ENCODE results near the gene EYA3. TPM values are rescaled to one million over a fixed set of nuclear protein-coding genes. Genes with fewer than 3 reads are reported as not detected.

The EYA3 gene
- total and polyA plus RNA-seq, 2 donors from 2014 or later = 10.2 to 32.0 TPM

GRCh38 chr1:27956761-27957160 lies 131.6 kb downstream of the EYA3 start:
- Histone ChIP-seq H3K4me3 (ENCODE audit: low read length in 3 of 3) (no peak overlapping the region), H3K36me3 (ENCODE audit: control insufficient read depth in 2 of 3, insufficient read depth in 3 of 3, low read length in 3 of 3) (no peaks in the 10 kb centered on the region), H3K27ac (ENCODE audit: low read depth in 2 of 2, low read length in 2 of 2) (no peak overlapping the region), H3K9me3 (ENCODE audit: control insufficient read depth in 2 of 3, insufficient read depth in 1 of 3, low read length in 3 of 3) (no peaks in the 10 kb centered on the region), H3K9ac (ENCODE audit: low read length in 3 of 3) (no peak overlapping the region), H3K27me3 (ENCODE audit: control insufficient read depth, insufficient read depth, low read length) (no peaks in the 10 kb centered on the region), H3K4me1 (ENCODE audit: control insufficient read depth in 2 of 3, insufficient read depth in 2 of 3, low read depth in 1 of 3, low read length in 3 of 3) (peaks cover 0 to 12% (median 0%) of the 10 kb centered on the region in 3 donors)
- TF ChIP-seq, protein P1, sequence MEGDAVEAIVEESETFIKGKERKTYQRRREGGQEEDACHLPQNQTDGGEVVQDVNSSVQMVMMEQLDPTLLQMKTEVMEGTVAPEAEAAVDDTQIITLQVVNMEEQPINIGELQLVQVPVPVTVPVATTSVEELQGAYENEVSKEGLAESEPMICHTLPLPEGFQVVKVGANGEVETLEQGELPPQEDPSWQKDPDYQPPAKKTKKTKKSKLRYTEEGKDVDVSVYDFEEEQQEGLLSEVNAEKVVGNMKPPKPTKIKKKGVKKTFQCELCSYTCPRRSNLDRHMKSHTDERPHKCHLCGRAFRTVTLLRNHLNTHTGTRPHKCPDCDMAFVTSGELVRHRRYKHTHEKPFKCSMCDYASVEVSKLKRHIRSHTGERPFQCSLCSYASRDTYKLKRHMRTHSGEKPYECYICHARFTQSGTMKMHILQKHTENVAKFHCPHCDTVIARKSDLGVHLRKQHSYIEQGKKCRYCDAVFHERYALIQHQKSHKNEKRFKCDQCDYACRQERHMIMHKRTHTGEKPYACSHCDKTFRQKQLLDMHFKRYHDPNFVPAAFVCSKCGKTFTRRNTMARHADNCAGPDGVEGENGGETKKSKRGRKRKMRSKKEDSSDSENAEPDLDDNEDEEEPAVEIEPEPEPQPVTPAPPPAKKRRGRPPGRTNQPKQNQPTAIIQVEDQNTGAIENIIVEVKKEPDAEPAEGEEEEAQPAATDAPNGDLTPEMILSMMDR (IDR thresholded peaks at IDR 0.05; ENCODE audit: borderline replicate concordance, extremely low read depth, insufficient read depth) = no peak
- intact Hi-C loops (cut with DNase I) = no loop called here
- DNase-seq (no peak), FAIRE-seq (no peak)

DNA sequence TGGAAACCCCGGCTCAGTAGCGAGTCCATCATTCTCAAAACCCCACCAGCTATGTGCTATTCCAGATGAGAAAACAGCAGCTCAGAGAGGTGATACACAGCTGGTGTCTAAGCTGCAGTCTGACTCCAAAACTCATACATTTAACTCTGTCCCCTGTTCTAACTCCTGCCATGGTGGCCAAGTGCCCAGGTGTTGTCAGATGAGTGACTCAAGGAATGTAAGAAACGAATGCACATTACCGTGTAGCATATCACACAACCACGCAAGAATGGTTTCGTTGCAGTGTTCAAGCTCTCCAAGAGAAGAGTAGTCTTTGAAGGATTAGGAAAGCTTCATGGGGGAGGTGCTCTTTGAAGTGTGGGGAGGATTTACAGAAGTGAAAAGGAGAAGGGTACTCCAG lies 133.3 kb downstream of the EYA3 start:
- intact Hi-C loops (cut with DNase I) = no loop called here
- no peaks in the 10 kb centered on the region for H3K9me3 ChIP-seq (ENCODE audit: control insufficient read depth in 2 of 3, insufficient read depth in 1 of 3, low read length in 3 of 3)
- H3K9ac ChIP-seq (ENCODE audit: low read length in 3 of 3) = no peak overlapping the region
- no peak overlapping the region for H3K27ac ChIP-seq (ENCODE audit: low read depth in 2 of 2, low read length in 2 of 2)
- no peaks in the 10 kb centered on the region for H3K4me1 ChIP-seq (ENCODE audit: control insufficient read depth in 2 of 3, insufficient read depth in 2 of 3, low read depth in 1 of 3, low read length in 3 of 3)
- no peaks in the 10 kb centered on the region for H3K36me3 ChIP-seq (ENCODE audit: control insufficient read depth in 2 of 3, insufficient read depth in 3 of 3, low read length in 3 of 3)
- no peaks in the 10 kb centered on the region for H3K27me3 ChIP-seq (ENCODE audit: control insufficient read depth, insufficient read depth, low read length)
- no peak overlapping the region for H3K4me3 ChIP-seq (ENCODE audit: low read length in 3 of 3)
- FAIRE-seq (no peak), DNase-seq (no peak)
- TF ChIP-seq, protein P1 (IDR thresholded peaks at IDR 0.05; ENCODE audit: borderline replicate concordance, extremely low read depth, insufficient read depth) = no peak

GRCh38 chr1:27954186-27954585 lies 134.2 kb downstream of the EYA3 start:
- no peaks in the 10 kb centered on the region for H3K4me1 ChIP-seq (ENCODE audit: control insufficient read depth in 2 of 3, insufficient read depth in 2 of 3, low read depth in 1 of 3, low read length in 3 of 3)
- TF ChIP-seq, protein P1 (IDR thresholded peaks at IDR 0.05; ENCODE audit: borderline replicate concordance, extremely low read depth, insufficient read depth) = no peak
- no peaks in the 10 kb centered on the region for H3K9me3 ChIP-seq (ENCODE audit: control insufficient read depth in 2 of 3, insufficient read depth in 1 of 3, low read length in 3 of 3)
- no peak overlapping the region for H3K4me3 ChIP-seq (ENCODE audit: low read length in 3 of 3)
- no peak for FAIRE-seq
- intact Hi-C loops (cut with DNase I) = no loop called here
- H3K27me3 ChIP-seq (ENCODE audit: control insufficient read depth, insufficient read depth, low read length) = no peaks in the 10 kb centered on the region
- no peak for DNase-seq
- H3K9ac ChIP-seq (ENCODE audit: low read length in 3 of 3) = no peak overlapping the region
- H3K36me3 ChIP-seq (ENCODE audit: control insufficient read depth in 2 of 3, insufficient read depth in 3 of 3, low read length in 3 of 3) = no peaks in the 10 kb centered on the region
- H3K27ac ChIP-seq (ENCODE audit: low read depth in 2 of 2, low read length in 2 of 2) = no peak overlapping the region

DNA sequence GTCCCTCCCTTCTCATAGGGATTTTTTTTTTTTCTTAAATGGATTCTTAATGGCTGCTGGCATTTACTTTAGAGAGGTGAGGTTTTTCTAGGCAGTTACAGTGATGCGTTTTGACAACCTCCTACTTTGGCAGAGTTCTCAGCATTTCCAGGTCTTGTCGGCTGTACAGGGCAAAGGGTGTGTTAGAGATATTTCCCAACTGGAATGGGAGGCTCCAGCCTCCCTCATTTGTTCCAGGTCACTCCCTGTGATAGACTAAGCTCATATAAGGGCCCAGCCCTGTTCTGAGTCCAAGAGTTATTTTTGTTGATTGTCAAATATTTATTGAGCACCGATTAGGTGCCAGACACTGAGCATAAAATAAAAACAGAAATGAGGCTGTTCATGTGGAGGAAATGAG lies 136.3 kb downstream of the EYA3 start:
- no peaks in the 10 kb centered on the region for H3K27me3 ChIP-seq (ENCODE audit: control insufficient read depth, insufficient read depth, low read length)
- intact Hi-C loops (cut with DNase I) = no loop called here
- H3K36me3 ChIP-seq (ENCODE audit: control insufficient read depth in 2 of 3, insufficient read depth in 3 of 3, low read length in 3 of 3) = no peaks in the 10 kb centered on the region
- DNase-seq = no peak
- no peaks in the 10 kb centered on the region for H3K9me3 ChIP-seq (ENCODE audit: control insufficient read depth in 2 of 3, insufficient read depth in 1 of 3, low read length in 3 of 3)
- H3K4me3 ChIP-seq (ENCODE audit: low read length in 3 of 3) = no peak overlapping the region
- no peak for FAIRE-seq
- H3K4me1 ChIP-seq (ENCODE audit: control insufficient read depth in 2 of 3, insufficient read depth in 2 of 3, low read depth in 1 of 3, low read length in 3 of 3) = no peaks in the 10 kb centered on the region
- TF ChIP-seq, protein P1 (IDR thresholded peaks at IDR 0.05; ENCODE audit: borderline replicate concordance, extremely low read depth, insufficient read depth) = no peak
- H3K27ac ChIP-seq (ENCODE audit: low read depth in 2 of 2, low read length in 2 of 2) = no peak overlapping the region
- no peak overlapping the region for H3K9ac ChIP-seq (ENCODE audit: low read length in 3 of 3)

Data from kidney (tissue), 14 donors.